Measurements from ENCODE around the gene DNPH1. TPM values are rescaled to one million over a fixed set of nuclear protein-coding genes. Genes with fewer than 3 reads are reported as not detected.

DNPH1 gene
- total and polyA plus RNA-seq, 9 of the 15 experiments (the other 6 are each of a cell fraction or from before 2014, with no cell fraction given): 7.3 to 300 (median 68.7) TPM

- TF ChIP-seq ZBTB5 (IDR thresholded peaks at IDR 0.05): no peak
- TF ChIP-seq VEZF1 (CRISPR knock-in tag; IDR thresholded peaks at IDR 0.05): 0 out of 2 replicates have a peak, but pooled peaks have one; percentile 26
- no peak for TF ChIP-seq MIER1 (IDR thresholded peaks at IDR 0.05; ENCODE audit: low read depth)
- TF ChIP-seq ZNF431 (CRISPR knock-in tag; IDR thresholded peaks at IDR 0.05): no peak
- TF ChIP-seq, protein P1, sequence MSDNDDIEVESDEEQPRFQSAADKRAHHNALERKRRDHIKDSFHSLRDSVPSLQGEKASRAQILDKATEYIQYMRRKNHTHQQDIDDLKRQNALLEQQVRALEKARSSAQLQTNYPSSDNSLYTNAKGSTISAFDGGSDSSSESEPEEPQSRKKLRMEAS (CRISPR knock-in tag; IDR thresholded peaks at IDR 0.05): 0 out of 2 replicates have a peak, but pooled peaks have one; percentile 14
- TF ChIP-seq SMAD1 (IDR thresholded peaks at IDR 0.05; ENCODE audit: low read depth, low read length, partially characterized antibody): no peak
- TF ChIP-seq XRCC4 (IDR thresholded peaks at IDR 0.05; ENCODE audit: extremely low read depth, insufficient read depth, insufficient read length): no peak
- TF ChIP-seq ERF (CRISPR knock-in tag; IDR thresholded peaks at IDR 0.05): no peak
- TF ChIP-seq STAT6 (CRISPR knock-in tag; IDR thresholded peaks at IDR 0.05): no peak
- TF ChIP-seq SETDB1 (IDR thresholded peaks at IDR 0.05; ENCODE audit: low read length): no peak
- TF ChIP-seq, protein P2, sequence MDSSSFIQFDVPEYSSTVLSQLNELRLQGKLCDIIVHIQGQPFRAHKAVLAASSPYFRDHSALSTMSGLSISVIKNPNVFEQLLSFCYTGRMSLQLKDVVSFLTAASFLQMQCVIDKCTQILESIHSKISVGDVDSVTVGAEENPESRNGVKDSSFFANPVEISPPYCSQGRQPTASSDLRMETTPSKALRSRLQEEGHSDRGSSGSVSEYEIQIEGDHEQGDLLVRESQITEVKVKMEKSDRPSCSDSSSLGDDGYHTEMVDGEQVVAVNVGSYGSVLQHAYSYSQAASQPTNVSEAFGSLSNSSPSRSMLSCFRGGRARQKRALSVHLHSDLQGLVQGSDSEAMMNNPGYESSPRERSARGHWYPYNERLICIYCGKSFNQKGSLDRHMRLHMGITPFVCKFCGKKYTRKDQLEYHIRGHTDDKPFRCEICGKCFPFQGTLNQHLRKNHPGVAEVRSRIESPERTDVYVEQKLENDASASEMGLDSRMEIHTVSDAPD (CRISPR knock-in tag; IDR thresholded peaks at IDR 0.05): no peak
- TF ChIP-seq, protein P3, sequence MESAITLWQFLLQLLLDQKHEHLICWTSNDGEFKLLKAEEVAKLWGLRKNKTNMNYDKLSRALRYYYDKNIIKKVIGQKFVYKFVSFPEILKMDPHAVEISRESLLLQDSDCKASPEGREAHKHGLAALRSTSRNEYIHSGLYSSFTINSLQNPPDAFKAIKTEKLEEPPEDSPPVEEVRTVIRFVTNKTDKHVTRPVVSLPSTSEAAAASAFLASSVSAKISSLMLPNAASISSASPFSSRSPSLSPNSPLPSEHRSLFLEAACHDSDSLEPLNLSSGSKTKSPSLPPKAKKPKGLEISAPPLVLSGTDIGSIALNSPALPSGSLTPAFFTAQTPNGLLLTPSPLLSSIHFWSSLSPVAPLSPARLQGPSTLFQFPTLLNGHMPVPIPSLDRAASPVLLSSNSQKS (CRISPR knock-in tag; IDR thresholded peaks at IDR 0.05): no peak
- TF ChIP-seq ETS1 (conservative IDR thresholded peaks at IDR 0.05; ENCODE audit: control insufficient read depth, low read depth, low read length): 0 out of 2 replicates have a peak, but pooled peaks have one; percentile 45
- TF ChIP-seq ZBTB1 (CRISPR knock-in tag; IDR thresholded peaks at IDR 0.05; ENCODE audit: borderline replicate concordance, low read depth): no peak
Measured at GRCh38 chr6:43269273-43270007, 40.2 kb upstream of the DNPH1 start (continued).
